Activated CD4-positive, alpha-beta T cell treated with anti-CD3 and anti-CD28 coated beads, Interleukin-2, amount 50 U/mL, for 4 hours (primary cell): ENCODE measurements around the gene GPRIN2.
"Not testable (repeated sequence)": the region's sequence is repeated elsewhere in the genome, so short reads cannot be mapped to it uniquely, and the experiment has no call there.

Source experiments
- DNase-seq, 2 experiments: peaks; one replicate each; pipeline ENCODE4 v3.0.0-alpha.2; 2020

Gene GPRIN2

DNA sequence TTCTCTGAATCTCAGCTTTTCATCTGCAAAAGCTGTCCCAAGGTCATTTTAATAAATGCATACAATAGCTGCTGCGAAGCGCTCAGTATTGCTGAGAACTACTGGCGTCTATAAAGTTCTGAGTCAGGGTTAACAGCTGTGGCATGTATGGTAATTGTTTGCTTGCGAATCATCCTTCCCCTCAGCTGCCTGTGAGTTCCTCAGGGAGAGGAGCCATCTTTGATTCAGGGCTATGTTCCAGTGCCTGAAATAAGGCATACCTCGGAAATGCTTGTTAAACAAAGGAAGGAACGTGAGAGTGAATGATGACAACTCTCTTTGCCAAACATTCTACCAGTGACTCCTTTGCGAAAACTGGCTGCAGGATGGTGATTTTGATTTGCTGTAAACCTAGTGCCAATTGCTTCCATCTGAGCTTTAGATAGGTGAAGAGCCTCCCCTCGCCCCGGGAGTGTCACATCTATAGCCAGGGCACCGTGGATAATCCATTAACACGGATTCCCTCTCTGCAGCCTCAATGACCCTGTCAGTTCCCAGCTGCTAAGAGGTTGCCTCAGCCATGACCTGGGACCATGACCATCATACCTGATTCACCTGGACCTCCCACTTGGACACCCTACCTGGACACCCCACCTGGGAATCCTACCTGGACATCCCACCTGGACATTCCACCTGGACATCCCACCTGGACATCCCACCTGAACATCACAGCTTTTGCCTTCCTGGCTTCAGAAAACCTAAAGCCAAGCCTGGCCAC is 39.6 kb downstream of the GPRIN2 start:
- no peak for DNase-seq

DNA sequence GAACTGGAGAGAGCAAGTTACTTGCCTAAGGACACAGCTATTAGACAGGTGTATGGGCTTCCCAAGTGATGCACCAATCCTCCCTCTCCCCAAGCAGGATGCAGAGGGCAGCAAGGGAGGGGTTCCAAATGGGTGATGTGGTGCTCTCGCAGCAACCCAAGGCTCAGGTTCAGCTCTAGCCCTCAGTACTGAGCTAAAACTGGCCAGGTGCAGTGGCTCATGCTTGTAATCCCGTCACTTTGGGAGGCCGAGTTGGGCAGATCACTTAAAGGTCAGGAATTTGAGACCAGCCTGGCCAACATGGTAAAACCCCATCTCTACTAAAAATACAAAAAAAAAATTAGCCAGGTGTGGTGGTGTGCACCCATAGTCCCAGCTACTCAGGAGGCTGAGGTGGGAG is 40.7 kb downstream of the GPRIN2 start:
- no peak for DNase-seq

DNA sequence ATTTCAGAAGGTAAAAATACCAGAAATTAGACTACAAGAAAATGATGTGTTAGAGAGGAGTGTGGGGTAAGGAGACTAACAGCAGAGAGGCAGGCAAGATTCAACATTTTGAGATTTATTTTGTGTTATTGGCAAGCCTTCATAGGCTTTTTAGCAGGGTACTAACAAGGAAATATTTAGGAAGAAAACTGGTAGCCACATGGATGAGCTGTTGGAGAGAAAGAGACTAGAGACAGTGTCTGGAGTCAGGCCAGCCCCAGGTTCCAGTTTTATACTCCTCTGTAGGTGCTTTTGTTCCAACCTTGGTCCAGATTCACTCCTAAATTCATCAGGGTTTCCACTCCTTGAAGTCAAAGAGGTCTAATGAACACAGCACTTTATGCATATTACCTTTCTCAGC is 41.1 kb downstream of the GPRIN2 start:
- DNase-seq, result no peak

DNA sequence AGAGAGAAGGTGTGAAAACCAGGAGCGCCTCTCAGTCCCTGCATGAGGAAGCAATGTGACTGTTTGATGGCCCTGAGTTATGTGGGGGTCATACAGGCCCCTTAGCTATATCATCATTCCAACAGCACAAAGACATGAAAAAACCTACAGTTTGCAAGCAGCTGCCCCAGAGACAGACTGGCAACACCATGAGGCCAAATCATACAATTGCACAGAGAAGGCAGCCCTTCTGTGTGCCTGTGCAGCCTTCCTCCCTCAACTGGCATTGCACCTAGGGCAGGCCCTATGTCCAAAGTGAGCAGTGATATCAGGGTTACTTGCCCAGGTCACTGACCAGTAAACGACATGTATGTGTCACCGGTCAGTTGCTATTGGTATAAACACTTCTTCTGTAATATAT is 41.6 kb downstream of the GPRIN2 start:
- DNase-seq, result no peak

DNA sequence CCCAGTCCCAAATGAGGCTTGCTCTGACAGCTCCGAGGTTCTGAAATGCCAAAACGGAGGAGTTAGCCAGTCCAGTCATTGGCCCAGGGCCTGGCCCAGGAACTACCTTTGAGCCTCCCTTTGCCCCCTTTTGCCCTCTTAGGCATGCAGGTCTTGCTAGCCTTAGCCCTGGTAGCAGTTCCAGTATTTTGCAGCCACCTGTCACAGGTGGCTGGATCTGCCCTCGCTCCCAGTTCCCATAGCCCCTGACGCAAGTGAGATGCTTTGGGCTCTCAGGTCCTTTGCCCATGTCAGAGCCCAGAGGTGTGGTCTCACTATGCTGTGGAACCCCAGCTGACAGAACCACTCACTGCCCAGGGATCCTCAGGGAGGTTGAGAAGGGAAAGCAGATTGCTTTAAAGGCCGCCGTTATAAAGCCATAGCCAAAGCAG is 42.0 kb downstream of the GPRIN2 start:
- no peak for DNase-seq

DNA sequence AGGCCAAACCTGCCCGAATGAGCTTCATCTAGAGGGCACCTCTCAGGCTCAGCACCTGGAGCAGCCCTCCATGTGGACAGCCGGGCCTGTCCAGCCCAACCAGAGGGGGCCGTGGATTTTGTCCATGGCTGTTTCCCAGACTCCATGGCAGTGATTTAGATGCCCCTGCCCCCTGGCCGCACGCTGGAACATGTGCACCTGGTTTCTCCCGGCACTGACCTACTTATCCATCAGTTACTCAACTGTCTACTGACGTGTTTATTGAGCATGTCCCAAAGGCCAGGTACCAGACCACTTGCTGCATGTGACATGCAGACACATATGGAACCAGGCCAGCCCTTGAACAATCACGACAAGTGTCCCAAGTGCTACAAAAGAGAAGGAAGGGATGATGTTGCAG is 43.1 kb downstream of the GPRIN2 start:
- DNase-seq, result not testable (repeated sequence)

DNA sequence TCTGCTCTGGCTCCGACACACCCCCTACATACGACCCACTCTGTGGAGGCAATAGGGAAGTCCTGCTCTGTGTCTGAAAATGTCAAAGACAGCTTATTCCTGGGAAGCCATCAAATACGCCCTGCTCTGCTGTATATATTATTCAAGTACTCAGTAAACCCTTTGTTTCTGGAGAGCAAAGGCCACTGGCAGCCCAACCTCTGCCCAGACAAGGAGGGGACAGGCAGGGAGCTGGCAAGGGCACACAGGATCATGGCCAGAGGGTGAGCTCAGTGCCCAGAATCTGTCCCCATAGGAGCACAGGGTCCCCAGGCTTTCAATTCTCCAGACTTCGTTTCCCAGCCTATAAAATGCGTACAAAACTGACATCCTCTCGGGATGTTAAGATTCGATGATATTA is 43.7 kb downstream of the GPRIN2 start:
- not testable (repeated sequence) for DNase-seq

DNA sequence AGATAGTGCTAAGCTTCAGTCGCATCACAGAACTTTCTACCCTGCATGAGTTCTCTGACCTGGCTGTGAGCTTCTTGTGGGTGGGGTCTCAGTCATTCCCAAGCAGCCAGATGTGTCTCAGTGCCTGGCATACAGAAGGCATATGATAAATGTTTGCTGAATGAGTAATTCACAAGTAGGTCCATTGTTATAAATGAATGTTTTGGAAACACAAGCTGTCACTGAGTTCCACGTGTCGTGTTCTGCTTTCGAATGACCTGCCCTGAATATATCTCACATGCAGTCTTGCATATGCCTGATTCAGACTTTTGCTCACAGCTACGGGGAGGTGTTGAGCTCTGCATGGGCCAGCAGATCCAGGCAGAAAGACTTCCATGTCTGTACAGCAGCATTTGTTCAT is 44.5 kb downstream of the GPRIN2 start:
- not testable (repeated sequence) for DNase-seq
